ENCODE results near the gene KLHL7. TPM values are rescaled to one million over a fixed set of nuclear protein-coding genes. Genes with fewer than 3 reads are reported as not detected.

Gene KLHL7
- total and polyA plus RNA-seq, 10 donors: 8.8 to 31.6 (median 20.1) TPM

DNA sequence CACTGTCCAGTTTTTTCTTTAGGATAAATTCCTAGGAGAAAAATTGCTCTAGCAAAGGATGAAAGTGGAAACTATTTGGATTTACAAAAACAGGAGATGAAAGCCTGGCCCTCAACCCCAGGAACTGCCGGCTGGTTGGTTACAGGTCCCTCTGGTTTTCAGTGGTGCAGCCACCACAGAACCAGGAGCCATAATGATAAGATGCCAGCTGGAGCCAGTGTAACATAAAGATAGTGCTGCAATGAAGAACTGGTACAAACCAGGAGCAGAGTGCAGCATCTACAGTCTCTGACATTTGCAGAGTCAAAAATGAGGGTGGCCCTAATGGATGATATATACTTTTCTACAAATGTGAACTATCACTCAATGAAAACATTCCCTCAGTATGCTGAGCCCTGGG, 55.9 kb downstream of the KLHL7 start:
- no peaks in the 10 kb centered on the region for H3K4me1 ChIP-seq
- DNase-seq: no peak
- TF ChIP-seq CTCF (IDR thresholded peaks at IDR 0.05 in 8 of 11, conservative IDR thresholded peaks at IDR 0.05 in 3 of 11) (no peak), POLR2AphosphoS5 (IDR thresholded peaks at IDR 0.05) (no peak), POLR2A (IDR thresholded peaks at IDR 0.05) (no peak)
- no peak overlapping the region for H3K27ac ChIP-seq
- intact Hi-C loops (cut with DNase I; ENCODE audit: low total_unique reads): no loop called here
- 90 to 100% (median 95%) methylated on average over 1 of the region's 1 CpG for WGBS, 5 donors
- no peak overlapping the region for H3K4me3 ChIP-seq
- peaks cover 0 to 40% (median 2%) of the 10 kb centered on the region in 6 donors for H3K36me3 ChIP-seq
- no peaks in the 10 kb centered on the region for H3K9me3 ChIP-seq
- no peaks in the 10 kb centered on the region for H3K27me3 ChIP-seq (replicated peaks in 1 of 7)

DNA sequence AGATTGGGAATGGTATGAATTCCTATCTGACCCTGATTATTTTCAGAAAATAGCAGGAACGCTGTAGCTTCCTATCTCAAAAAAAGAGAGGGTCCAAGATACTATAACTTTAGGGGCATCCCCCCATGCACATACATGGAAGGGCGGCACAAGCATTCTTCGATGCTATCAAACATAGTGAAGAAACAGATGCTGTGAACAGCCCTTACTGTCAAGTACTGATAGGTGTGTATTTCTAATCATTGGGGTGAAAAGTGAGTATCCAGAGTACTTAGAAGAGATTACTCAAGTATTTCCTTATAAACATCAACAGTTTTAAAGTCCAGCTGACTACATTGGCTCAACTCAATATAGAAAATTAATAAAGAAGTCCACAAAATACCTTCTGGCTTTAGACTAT, 59.3 kb downstream of the KLHL7 start:
- no peaks in the 10 kb centered on the region for H3K9me3 ChIP-seq
- H3K27ac ChIP-seq: no peak overlapping the region
- WGBS, 5 donors: 92 to 100% (median 97%) methylated on average over 3 of the region's 3 CpGs
- intact Hi-C loops (cut with DNase I; ENCODE audit: low total_unique reads): no loop called here
- no peaks in the 10 kb centered on the region for H3K27me3 ChIP-seq (replicated peaks in 1 of 7)
- DNase-seq: no peak
- peaks cover 0 to 30% (median 5%) of the 10 kb centered on the region in 6 donors for H3K36me3 ChIP-seq
- no peak overlapping the region for H3K4me3 ChIP-seq
- H3K4me1 ChIP-seq: no peaks in the 10 kb centered on the region
- TF ChIP-seq CTCF (IDR thresholded peaks at IDR 0.05 in 8 of 11, conservative IDR thresholded peaks at IDR 0.05 in 3 of 11) (no peak), POLR2AphosphoS5 (IDR thresholded peaks at IDR 0.05) (no peak), POLR2A (IDR thresholded peaks at IDR 0.05) (no peak)

DNA sequence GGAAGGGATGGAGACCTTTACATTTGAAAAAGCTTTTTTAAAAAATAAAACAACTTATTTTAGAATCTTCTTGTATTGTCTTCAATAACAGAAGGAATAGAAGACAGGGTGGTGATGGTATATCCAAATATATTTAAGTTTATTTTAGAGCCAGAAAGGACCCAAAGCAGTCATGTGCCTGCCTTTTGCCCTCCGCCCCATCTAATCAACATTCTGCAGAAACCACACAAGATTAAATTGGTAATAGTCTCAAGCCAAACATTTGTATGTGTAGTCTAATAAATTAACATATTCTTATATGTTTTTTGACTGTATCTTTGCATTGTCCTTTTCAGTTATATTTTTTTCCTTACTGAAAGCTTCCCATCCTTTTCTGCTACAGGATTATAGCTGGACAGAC, 59.7 kb downstream of the KLHL7 start:
- no peaks in the 10 kb centered on the region for H3K4me1 ChIP-seq
- intact Hi-C loops (cut with DNase I; ENCODE audit: low total_unique reads): no loop called here
- no peaks in the 10 kb centered on the region for H3K9me3 ChIP-seq
- H3K4me3 ChIP-seq: no peak overlapping the region
- DNase-seq: no peak
- peaks cover 0 to 35% (median 5%) of the 10 kb centered on the region in 6 donors for H3K36me3 ChIP-seq
- H3K27me3 ChIP-seq (replicated peaks in 1 of 7): no peaks in the 10 kb centered on the region
- no peak overlapping the region for H3K27ac ChIP-seq
- 88 to 100% (median 94%) methylated on average over 1 of the region's 1 CpG for WGBS, 5 donors
- no peak for TF ChIP-seq POLR2AphosphoS5 (IDR thresholded peaks at IDR 0.05)
- no peak for TF ChIP-seq CTCF (IDR thresholded peaks at IDR 0.05 in 8 of 11, conservative IDR thresholded peaks at IDR 0.05 in 3 of 11)
- no peak for TF ChIP-seq POLR2A (IDR thresholded peaks at IDR 0.05)

- peaks cover 0 to 53% (median 5%) of the 10 kb centered on the region in 6 donors for H3K36me3 ChIP-seq
- no peak for TF ChIP-seq POLR2AphosphoS5 (IDR thresholded peaks at IDR 0.05)
- no peak for TF ChIP-seq POLR2A (IDR thresholded peaks at IDR 0.05)
- no peak for TF ChIP-seq CTCF (IDR thresholded peaks at IDR 0.05 in 8 of 11, conservative IDR thresholded peaks at IDR 0.05 in 3 of 11)
- H3K4me3 ChIP-seq: no peak overlapping the region
- DNase-seq: no peak
- H3K27me3 ChIP-seq (replicated peaks in 1 of 7): no peaks in the 10 kb centered on the region
- intact Hi-C loops (cut with DNase I; ENCODE audit: low total_unique reads): no loop called here
- no peak overlapping the region for H3K27ac ChIP-seq
- H3K4me1 ChIP-seq: no peaks in the 10 kb centered on the region
- whole genome bisulfite sequencing, 5 donors: 86 to 89% (median 88%) methylated on average over 5 of the region's 5 CpGs
- H3K9me3 ChIP-seq: no peaks in the 10 kb centered on the region
Measured at GRCh38 chr7:23167691-23168090, 62.1 kb downstream of the KLHL7 start.
